Fibroblast of the aortic adventitia (primary cell): Measurements from ENCODE around the gene USP43. TPM values are rescaled to one million over a fixed set of nuclear protein-coding genes. Genes with fewer than 3 reads are reported as not detected.

Source experiments
- DNase-seq: peaks from one replicate; pipeline ENCODE4 v3.0.0-alpha.2; 2010; ENCODE audit warnings: low read depth
- H3K4me3 ChIP-seq: 2 replicates; pipeline ENCODE4 v1.5.1; 2011; ENCODE audit warnings: low read depth, mild to moderate bottlenecking, control low read depth, low read length, moderate library complexity
- CTCF ChIP-seq: IDR thresholded peaks from 2 replicates; pipeline ENCODE4 v1.5.1; 2011; ENCODE audit warnings: mild to moderate bottlenecking, low read length, control low read depth, inconsistent platforms; ENCODE audit not compliant: insufficient read depth
- total RNA-seq: library from RNA; depleted of rRNA; stranded (reverse); fragments of >200 nt; gene quantifications from 2 replicates; pipeline ENCODE4 v1.2.3, GENCODE V29; 2012; ENCODE audit warnings: low replicate concordance

Gene USP43
- total RNA-seq, 1 donor = not detected

GRCh38 chr17:9672266-9672665 lies 26.9 kb downstream of the USP43 start:
- no peak for DNase-seq
- no peak for TF ChIP-seq CTCF
- no peak overlapping the region for H3K4me3 ChIP-seq

- no peak for DNase-seq
- no peak for TF ChIP-seq CTCF
Measured at GRCh38 chr17:9672691-9673090, 27.4 kb downstream of the USP43 start.

GRCh38 chr17:9676084-9676483 lies 30.8 kb downstream of the USP43 start:
- H3K4me3 ChIP-seq = no peak overlapping the region
- no peak for DNase-seq
- TF ChIP-seq CTCF = no peak

More at GRCh38 chr17:9672691-9673090, 27.4 kb downstream of the USP43 start:
- no peak overlapping the region for H3K4me3 ChIP-seq

GRCh38 chr17:9676820-9677310 lies 31.5 kb downstream of the USP43 start:
- TF ChIP-seq CTCF = no peak
- no peak overlapping the region for H3K4me3 ChIP-seq
- DNase-seq = no peak

GRCh38 chr17:9677411-9677810 lies 32.1 kb downstream of the USP43 start:
- TF ChIP-seq CTCF = no peak
- H3K4me3 ChIP-seq = no peak overlapping the region
- no peak for DNase-seq

- no peak for TF ChIP-seq CTCF
- no peak overlapping the region for H3K4me3 ChIP-seq
- no peak for DNase-seq
Measured at GRCh38 chr17:9677896-9678295, 32.6 kb downstream of the USP43 start.

- no peak overlapping the region for H3K4me3 ChIP-seq
- no peak for TF ChIP-seq CTCF
- no peak for DNase-seq
Measured at GRCh38 chr17:9684955-9685621, 39.8 kb downstream of the USP43 start.
